ENCODE measurements around the gene FOLR1. TPM values are rescaled to one million over a fixed set of nuclear protein-coding genes. Genes with fewer than 3 reads are reported as not detected.

The FOLR1 gene
- total and polyA plus RNA-seq, 9 of the 15 experiments (the other 6 are each of a cell fraction or from before 2014, with no cell fraction given): 0.22 to 2.3 (median 1.0) TPM

DNA sequence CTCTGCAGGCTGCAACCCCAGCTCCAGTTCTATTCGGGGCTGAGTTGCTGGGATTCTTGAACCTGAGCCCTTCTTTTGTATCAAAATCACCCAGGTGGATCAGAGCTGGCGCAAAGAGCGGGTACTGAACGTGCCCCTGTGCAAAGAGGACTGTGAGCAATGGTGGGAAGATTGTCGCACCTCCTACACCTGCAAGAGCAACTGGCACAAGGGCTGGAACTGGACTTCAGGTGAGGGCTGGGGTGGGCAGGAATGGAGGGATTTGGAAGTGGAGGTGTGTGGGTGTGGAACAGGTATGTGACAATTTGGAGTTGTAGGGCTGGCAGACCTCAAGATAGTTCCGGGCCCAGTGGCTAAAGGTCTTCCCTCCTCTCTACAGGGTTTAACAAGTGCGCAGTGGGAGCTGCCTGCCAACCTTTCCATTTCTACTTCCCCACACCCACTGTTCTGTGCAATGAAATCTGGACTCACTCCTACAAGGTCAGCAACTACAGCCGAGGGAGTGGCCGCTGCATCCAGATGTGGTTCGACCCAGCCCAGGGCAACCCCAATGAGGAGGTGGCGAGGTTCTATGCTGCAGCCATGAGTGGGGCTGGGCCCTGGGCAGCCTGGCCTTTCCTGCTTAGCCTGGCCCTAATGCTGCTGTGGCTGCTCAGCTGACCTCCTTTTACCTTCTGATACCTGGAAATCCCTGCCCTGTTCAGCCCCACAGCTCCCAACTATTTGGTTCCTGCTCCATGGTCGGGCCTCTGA lies 3.8 kb downstream of the FOLR1 start:
- Histone ChIP-seq H3K9me3 (replicated peaks; ENCODE audit: control insufficient read depth, insufficient read depth, low read depth, low read length) (no peaks in the 10 kb centered on the region), H3K9ac (ENCODE audit: insufficient read depth in 1 of 2, low read depth in 2 of 2, low read length in 2 of 2) (no peak overlapping the region), H3K27me3 (ENCODE audit: control insufficient read depth in 2 of 2, insufficient read depth in 2 of 2, low read length in 2 of 2) (no peaks in the 10 kb centered on the region), H3K4me2 (ENCODE audit: insufficient read depth, low read length) (no peak overlapping the region), H3K36me3 (ENCODE audit: control insufficient read depth, insufficient read depth, low read length) (no peaks in the 10 kb centered on the region), H3K4me1 (replicated peaks in 1 of 2; ENCODE audit: control insufficient read depth in 2 of 2, insufficient read depth in 2 of 2, low read length in 2 of 2) (peaks cover 9 to 10% of the 10 kb centered on the region in 2 experiments), H4K20me1 (replicated peaks; ENCODE audit: control insufficient read depth, insufficient read depth, low read length) (no peaks in the 10 kb centered on the region), H3K27ac (ENCODE audit: extremely low read depth, low read depth, low read length) (no peak overlapping the region), H2AFZ (ENCODE audit: low read depth, low read length) (no peak overlapping the region), H3K9me1 (ENCODE audit: control insufficient read depth, insufficient read depth, low read length) (peaks cover 2% of the 10 kb centered on the region), H3K4me3 (no peak overlapping the region), H3K79me2 (ENCODE audit: control insufficient read depth, insufficient read depth, low read length) (no peaks in the 10 kb centered on the region)
- DNase-seq (ENCODE audit: extremely low read depth in 1 of 4, low spot score in 3 of 4) (no peak), FAIRE-seq (no peak), ATAC-seq (no peak)
- no peak for TF ChIP-seq XRCC5 (IDR thresholded peaks at IDR 0.05; ENCODE audit: low read depth, low read length)
- TF ChIP-seq FOXJ3 (CRISPR knock-in tag; IDR thresholded peaks at IDR 0.05): no peak
- no peak for TF ChIP-seq HNRNPK (IDR thresholded peaks at IDR 0.05; ENCODE audit: low read depth, low read length, poor library complexity, severe bottlenecking)
- TF ChIP-seq BHLHE40 (IDR thresholded peaks at IDR 0.05; ENCODE audit: low read length): no peak
- TF ChIP-seq KDM5B (IDR thresholded peaks at IDR 0.05; ENCODE audit: insufficient replicate concordance, low read depth, low read length): no peak
- no peak for TF ChIP-seq ZNF324 (CRISPR knock-in tag; IDR thresholded peaks at IDR 0.05)
- TF ChIP-seq, protein P1, sequence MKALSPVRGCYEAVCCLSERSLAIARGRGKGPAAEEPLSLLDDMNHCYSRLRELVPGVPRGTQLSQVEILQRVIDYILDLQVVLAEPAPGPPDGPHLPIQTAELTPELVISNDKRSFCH (CRISPR knock-in tag; IDR thresholded peaks at IDR 0.05): no peak
- TF ChIP-seq, protein P1 (tag; IDR thresholded peaks at IDR 0.05): no peak
- TF ChIP-seq SUPT5H (IDR thresholded peaks at IDR 0.05): no peak
- no peak for TF ChIP-seq DACH1 (IDR thresholded peaks at IDR 0.05; ENCODE audit: partially characterized antibody)
- no peak for TF ChIP-seq L3MBTL2 (IDR thresholded peaks at IDR 0.05)
- TF ChIP-seq STAT5B (CRISPR knock-in tag; IDR thresholded peaks at IDR 0.05): no peak
- TF ChIP-seq HDAC6 (IDR thresholded peaks at IDR 0.05; ENCODE audit: low read depth, low read length): no peak
- no peak for TF ChIP-seq MTA2 (IDR thresholded peaks at IDR 0.05; ENCODE audit: low read depth)
- no peak for TF ChIP-seq NCOA1 (IDR thresholded peaks at IDR 0.05; ENCODE audit: low read depth)
- no peak for TF ChIP-seq ILF3 (IDR thresholded peaks at IDR 0.05; ENCODE audit: borderline replicate concordance)
- no TSS peak for BruUV-seq (replicated peaks)
- WGBS (ENCODE audit: insufficient coverage, low coverage, missing lambda C conversion rate): 32% methylated on average over 11 of the region's 12 CpGs
- intact Hi-C loops (cut with micrococcal nuclease) (no loop called here), in situ Hi-C loops (cut with MboI) (no loop called here)
- CTCF ChIA-PET (ENCODE audit: low intra/inter-chr PET ratio): no interaction called here
- POLR2A ChIA-PET: interaction anchor here (0.8 to 1.3 kb wide), 3 partner anchors 28 to 196 kb away, joined by 3 to 4 read pairs (median 3); no protein-coding TSS in a partner anchor

All from K562 (cell line).